ENCODE data around the gene KNG1.

GRCh38 chr3:186760897-186761447 is 43.8 kb downstream of the KNG1 start:
- TF ChIP-seq, protein P1, sequence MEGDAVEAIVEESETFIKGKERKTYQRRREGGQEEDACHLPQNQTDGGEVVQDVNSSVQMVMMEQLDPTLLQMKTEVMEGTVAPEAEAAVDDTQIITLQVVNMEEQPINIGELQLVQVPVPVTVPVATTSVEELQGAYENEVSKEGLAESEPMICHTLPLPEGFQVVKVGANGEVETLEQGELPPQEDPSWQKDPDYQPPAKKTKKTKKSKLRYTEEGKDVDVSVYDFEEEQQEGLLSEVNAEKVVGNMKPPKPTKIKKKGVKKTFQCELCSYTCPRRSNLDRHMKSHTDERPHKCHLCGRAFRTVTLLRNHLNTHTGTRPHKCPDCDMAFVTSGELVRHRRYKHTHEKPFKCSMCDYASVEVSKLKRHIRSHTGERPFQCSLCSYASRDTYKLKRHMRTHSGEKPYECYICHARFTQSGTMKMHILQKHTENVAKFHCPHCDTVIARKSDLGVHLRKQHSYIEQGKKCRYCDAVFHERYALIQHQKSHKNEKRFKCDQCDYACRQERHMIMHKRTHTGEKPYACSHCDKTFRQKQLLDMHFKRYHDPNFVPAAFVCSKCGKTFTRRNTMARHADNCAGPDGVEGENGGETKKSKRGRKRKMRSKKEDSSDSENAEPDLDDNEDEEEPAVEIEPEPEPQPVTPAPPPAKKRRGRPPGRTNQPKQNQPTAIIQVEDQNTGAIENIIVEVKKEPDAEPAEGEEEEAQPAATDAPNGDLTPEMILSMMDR (IDR thresholded peaks at IDR 0.05; ENCODE audit: low read depth, low read length) = no peak
- TF ChIP-seq EZH2phosphoT487 (IDR thresholded peaks at IDR 0.05; ENCODE audit: low read depth) = no peak
